HS-27A (cell line): ENCODE data around the gene CMIP.

ENCODE experiments used
- DNase-seq: peaks from one replicate; pipeline ENCODE4 v3.0.0-alpha.2; 2012; ENCODE audit warnings: low read depth, missing footprints

Gene CMIP

GRCh38 chr16:81462683-81463082 lies 18.1 kb downstream of the CMIP start:
- peak; percentile 12 for DNase-seq

- DNase-seq: no peak
These were observed 18.8 kb downstream of the CMIP start for GRCh38 chr16:81463296-81463890.

DNA sequence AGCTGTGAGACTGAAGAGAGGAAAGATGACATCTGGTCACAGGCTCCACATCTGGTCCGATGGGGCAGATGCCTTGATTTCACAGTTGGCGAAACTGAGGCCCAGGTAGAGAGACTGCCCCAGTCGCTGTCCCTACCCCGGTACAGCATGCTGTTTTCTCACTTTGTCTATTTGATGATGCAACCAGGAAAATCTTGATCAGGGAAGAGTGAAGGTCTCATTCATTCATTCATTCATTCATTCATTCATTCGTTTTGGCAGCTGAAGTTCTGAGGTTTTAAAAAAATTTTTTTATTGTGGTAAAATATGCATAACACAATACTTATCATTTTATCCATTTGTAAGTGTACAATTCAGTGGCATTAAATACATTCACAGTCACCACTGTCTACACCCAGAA lies 19.7 kb downstream of the CMIP start:
- DNase-seq: no peak

- no peak for DNase-seq
These were observed 20.9 kb downstream of the CMIP start for GRCh38 chr16:81465375-81465943.

DNA sequence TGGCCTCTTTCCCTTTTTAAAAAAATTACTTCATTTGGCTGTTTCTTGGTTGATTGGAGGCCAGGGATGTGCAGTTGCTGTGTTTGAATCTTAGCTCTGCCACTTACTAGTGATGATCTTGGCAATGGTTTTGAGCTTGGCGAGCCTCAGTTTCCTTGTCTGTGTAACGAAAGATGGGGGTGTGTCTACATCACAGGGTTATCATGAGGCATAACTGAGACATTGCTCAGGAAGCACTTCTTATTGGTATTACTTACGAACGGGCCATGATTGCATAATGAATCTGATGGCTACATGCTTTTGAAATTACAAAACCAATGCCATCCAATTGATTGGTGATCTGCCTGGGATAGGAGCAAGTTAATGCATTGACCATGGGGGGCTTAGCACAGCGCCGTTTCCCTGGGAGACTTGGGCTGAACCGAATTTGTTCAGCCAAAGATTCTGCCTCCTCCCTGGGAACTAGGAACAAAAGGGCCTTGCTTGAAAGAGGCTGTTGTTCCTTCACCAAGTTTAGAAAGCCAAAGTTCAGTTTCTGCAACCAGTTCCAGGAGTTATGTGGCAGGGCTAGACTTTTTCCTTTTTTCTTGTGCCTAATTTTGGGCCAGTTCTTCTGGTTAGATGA lies 21.9 kb downstream of the CMIP start:
- no peak for DNase-seq

DNA sequence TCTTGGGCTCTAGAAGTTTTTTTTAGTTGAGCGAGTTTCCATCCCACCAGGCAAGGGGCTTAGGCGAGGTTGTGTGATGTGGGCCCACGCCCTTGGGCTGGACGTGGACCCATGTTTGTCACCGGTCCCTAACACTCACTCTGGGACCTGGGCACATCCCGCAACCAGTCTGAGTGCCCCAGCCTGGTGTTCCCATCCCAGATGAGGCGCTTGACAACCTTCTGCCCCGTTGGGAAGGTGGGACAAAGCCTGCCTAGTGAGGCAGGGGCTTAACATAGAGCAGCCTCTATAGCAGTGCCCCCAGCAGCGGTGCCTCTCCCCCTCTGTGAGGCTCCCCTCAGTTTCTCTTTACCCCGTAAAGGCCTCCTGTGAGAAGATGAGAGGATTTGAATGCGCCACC lies 22.5 kb downstream of the CMIP start:
- no peak for DNase-seq

DNA sequence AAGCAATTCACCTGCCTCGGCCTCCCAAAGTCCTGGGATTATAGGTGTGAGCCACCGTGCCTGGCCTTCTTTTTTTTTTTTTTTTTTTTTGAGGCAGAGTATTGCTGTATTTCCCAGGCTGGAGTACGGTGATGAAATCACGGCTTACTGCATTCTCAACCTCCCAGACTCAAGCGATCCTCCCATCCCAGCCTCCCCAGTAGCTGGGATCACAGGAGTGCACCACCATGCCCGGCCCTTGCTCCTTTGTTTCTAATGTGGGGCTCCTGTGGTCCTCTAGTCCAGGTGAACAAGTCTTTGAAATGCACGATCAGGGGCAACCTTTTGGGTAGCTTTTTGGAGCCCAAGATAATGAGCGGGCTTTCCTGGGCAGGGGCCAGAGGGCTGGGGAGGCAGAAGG lies 23.2 kb downstream of the CMIP start:
- no peak for DNase-seq

DNA sequence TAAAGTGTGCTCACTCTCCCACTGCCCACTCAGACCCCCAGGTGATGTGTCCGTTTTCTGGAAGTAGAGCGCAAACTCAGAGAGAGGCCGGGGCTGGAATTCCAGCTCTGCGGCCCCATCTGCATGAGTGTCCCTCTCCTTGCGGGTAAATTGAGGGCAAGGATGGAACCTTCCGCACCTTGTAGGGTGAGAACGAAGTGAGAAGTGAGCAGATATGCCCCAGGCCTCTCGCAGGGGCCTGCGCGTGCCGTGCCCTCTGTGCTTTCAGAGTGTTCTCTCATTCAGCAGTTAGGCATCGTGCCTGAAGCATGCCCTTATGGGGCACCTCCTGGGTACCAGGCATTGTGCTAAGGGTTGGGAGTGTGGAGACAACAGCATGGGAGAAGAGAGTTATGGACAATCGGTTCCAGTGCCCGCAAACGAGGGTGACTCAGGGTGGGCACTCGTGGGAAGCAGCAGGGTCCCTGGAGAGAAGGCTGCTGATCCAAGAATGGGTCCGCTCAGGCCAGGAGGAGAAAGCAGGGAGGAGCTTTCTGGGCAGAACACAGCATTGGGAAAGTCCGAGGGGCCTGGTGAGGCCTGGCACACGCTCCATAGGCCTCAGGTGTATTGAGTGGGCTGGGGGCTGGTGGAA lies 23.8 kb downstream of the CMIP start:
- no peak for DNase-seq

GRCh38 chr16:81469183-81469677 lies 24.6 kb downstream of the CMIP start:
- DNase-seq: no peak

DNA sequence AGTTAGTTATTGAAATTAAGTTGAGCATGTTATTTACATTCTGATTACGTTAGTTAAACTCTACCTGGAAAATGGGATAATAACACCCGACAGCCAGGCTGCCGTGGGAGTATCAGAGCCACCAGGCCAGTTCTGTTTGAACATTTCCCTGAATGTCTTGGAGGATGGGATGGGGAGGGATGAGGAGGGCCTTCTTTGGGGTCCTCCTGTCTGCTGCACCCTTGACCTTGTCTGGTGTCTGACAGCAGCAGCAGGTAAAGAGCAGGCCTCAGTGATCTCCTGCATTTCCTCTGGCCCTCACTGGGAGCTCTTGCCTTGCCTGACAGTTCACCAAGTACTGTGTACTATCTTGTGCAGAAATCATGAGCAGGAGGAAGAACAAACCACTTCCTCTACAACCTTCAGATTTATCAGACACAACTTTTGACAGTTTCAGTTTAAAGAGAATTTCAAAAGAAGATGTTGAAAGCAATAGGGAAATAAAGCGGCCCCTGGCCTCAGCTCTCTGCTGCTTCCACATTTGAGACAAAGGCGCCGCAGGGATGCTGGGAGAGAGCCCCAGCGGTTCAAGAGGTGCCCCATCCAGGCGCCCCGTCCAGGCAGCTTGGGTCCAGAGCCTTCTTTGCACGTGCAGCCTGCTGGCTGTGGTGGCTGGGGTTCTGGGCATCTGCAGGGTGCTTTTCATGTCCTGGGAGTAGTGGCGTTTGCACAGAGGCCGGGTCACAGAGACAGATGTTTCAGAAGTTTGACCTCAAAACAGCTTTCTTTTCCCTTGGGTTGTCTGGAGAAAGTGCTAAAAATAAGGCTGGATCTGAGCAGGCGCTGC lies 25.3 kb downstream of the CMIP start:
- no peak for DNase-seq

DNA sequence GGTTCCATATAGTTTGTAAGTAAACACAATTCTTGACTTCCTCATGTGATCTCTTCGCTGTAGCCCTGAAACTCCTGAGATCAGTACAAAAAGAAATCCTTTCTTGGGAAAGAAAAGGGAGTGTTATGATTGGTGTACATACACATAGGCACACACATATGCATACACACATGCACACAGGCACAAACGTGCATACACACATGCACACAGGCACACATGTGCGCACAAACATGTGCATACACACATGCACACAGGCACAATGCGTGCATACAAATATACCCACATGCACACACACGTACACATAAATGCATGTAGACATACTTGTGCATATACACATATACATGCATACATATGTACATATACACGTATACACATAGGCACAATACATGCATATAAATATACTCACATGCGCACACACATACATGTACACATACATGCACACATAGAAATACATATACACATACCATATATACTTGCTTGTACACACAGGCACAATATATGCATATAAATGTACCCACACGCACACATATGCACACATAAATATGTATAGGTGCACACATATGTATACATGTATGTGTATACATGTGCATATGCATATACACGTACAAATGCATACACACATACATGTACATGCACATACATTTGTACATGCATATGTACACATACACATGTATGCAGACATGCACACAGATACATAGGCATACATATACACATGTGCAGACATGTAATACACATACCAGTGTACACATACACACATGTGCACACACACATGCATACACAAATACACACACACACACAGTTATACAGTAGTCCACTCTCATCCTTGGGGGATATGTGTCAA lies 26.4 kb downstream of the CMIP start:
- DNase-seq: no peak

- no peak for DNase-seq
These were observed 27.3 kb downstream of the CMIP start for GRCh38 chr16:81471882-81472281.

DNA sequence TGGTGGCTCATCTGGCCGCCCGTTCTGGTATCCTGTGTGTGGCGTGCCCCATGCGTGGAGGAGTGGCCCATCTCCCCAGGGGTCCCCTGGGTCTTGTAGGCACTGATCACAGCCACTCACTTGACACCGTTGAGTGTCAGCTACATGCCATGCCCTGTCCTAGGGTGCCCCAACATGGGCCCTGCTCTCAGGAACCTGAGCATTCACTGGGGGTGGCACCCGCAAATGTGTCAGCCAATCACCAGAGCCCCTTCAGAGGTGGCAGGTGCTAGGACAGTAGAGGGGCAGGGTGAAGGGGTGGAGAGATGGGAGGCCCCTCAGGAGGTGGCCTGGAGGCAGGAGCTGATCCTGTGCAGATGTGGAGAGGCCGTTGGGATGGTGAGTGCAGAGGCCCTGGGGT lies 27.8 kb downstream of the CMIP start:
- no peak for DNase-seq

GRCh38 chr16:81473066-81473488 lies 28.5 kb downstream of the CMIP start:
- no peak for DNase-seq

GRCh38 chr16:81473558-81473957 lies 28.9 kb downstream of the CMIP start:
- DNase-seq: no peak

DNA sequence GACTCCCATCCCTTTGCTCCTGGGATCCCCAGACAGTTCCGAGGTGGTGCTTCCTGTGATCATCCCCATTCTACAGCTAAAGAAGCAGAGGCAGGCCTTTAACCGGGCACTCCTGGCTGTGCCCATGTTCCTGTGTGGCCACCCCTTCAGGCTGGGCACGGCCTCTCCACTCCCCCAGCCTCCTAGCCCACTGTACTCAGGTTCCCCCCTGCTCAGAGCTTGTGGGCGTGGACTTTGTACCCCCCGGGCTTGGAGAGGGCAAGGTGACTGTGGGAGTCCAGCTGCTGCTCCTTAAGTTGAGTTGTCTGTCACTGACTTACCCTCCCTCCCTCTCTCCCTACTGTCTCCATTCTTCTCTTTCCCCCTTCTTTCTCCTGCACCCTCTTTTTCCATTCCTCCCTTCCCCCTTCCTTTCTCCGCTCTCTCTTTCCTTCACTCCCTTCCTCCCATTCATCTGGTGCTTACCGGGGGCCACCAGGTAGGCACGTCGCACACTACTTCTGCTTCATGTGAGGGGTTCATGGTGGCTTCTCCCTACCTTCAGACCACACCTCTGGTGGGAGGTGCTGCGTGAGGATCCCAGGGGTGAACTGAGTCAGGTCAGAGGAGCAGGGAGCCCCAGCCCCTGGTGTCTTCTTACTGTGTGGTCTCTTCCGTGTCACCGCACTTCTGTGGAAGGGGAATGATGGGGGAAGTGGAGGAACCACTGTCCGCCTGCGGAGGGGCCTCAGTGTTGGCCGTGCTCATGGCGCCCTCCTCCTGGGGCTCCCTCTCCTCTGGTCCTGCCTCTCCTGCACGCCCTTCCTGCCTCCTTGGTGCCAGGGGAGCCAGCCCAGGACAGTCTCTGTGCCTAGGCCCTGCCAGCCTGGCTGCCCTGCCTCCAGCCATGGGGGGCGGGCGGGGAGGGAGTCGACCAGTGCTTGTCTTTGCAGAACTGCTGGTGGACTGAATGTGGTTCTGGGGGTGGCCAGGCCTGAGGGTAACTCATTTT lies 29.7 kb downstream of the CMIP start:
- no peak for DNase-seq

DNA sequence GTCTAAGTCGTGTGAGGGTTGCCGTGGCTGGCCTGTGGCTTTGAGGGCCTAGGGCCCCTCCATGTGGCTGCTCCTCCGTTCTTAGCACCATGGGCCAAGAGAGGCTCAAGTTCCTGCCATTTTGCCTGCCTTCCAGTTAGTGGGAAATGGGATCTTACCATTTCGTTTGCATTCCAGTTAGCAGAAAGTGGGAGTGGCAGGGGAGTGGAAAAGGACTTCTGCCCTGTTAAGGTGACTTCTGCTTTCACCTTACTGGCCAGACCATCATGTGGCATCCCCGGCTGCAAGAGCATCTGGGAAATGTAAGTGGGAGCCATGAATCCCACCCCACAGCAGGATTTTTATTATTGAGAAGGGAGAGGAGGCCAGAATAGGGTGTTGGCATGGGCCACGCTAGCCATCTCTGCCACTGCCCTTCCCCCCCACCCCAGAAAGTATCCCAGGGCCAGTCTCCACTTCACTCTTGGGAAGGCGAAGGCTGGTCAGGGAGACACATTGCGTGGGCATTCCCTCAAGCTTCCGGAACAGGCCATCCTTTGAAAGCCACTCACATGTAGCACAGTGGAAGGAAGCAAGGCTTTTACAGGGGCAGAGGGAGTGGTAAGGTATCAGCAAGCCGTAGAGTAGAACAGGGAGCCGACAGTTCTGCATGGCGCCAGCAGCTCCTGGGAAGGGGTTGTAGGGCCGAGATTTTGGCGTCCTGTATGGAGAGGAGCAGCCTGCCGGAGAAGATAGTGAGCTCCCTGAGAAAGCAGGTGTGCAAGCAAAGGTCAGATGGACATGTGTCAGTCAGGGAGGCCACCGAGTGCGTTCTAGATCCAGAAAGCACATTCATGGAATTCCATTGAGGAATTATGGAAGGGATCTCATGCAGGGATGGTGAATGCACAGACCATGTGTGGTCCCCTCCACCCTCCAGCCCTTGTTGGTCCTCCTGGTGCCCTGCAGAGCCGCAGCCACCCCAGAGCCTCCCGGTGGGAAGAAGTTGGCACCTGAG lies 33.4 kb downstream of the CMIP start:
- DNase-seq: no peak

DNA sequence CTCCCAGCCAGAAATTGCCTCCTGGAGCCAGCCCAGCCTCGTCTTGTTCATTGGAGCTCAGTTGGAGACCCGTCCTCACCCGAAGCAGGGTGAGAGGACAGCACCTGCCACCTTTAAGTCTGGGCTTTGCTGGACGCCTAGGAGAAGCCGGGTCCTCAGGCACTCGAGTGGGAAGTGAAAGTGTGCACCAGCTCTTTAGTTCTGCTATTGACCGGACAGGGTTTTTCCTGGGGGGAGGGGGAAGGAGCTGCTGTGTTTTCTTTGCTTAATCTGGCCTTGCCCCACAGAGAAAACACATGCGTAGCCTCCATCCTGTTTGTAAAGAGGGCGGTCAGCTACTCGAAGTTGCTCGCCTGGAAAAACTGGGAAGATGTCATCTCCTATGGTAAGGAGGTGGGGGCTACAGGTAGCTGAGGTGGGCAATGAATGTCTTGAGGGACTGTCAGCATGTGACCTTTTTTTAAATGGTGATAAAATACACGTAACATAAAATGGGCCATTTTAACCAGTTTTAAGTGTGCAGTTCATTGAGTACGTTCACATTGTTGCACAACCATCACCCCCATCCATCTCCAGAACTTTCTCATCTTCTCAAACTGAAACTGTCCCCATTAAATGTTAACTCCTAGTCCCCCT lies 34.4 kb downstream of the CMIP start:
- DNase-seq: no peak
